ENCODE data around the gene BHMT2. TPM values are rescaled to one million over a fixed set of nuclear protein-coding genes. Genes with fewer than 3 reads are reported as not detected.

The BHMT2 gene
- total and polyA plus RNA-seq, 2 donors (not counting 3 experiments of a cell fraction or from before 2014, with no cell fraction given), result 0.71 to 0.92 TPM

GRCh38 chr5:79042188-79042587, 27.4 kb upstream of the BHMT2 start:
- Histone ChIP-seq H3K4me3 (replicated peaks in 1 of 3; ENCODE audit: insufficient read depth in 1 of 3, low read depth in 1 of 3, low read length in 3 of 3) (no peak overlapping the region), H3K9me1 (replicated peaks; ENCODE audit: control insufficient read depth, extremely low read depth, insufficient read depth, low read length) (no peaks in the 10 kb centered on the region), H3K4me2 (ENCODE audit: insufficient read depth, low read length) (no peak overlapping the region), H3K36me3 (ENCODE audit: control insufficient read depth in 2 of 2, extremely low read depth in 1 of 2, insufficient read depth in 2 of 2, low read length in 2 of 2) (no peaks in the 10 kb centered on the region), H3K27me3 (ENCODE audit: control insufficient read depth in 2 of 2, insufficient read depth in 2 of 2, low read length in 2 of 2) (peaks cover 0 to 4% of the 10 kb centered on the region in 2 experiments), H3K79me2 (ENCODE audit: control insufficient read depth, insufficient read depth, low read length) (no peaks in the 10 kb centered on the region), H2AFZ (ENCODE audit: low read depth, low read length) (no peak overlapping the region), H3K9me3 (replicated peaks; ENCODE audit: control insufficient read depth, insufficient read depth, low read length) (no peaks in the 10 kb centered on the region), H3K27ac (ENCODE audit: insufficient read depth, low read depth, low read length) (no peak overlapping the region), H3K9ac (replicated peaks; ENCODE audit: extremely low read depth, insufficient read depth, low read length) (no peak overlapping the region), H3K4me1 (ENCODE audit: control insufficient read depth, extremely low read depth, insufficient read depth, low read length) (no peaks in the 10 kb centered on the region), H4K20me1 (replicated peaks; ENCODE audit: control insufficient read depth, extremely low read depth, insufficient read depth, low read length) (no peaks in the 10 kb centered on the region)
- intact Hi-C loops (cut with micrococcal nuclease) (no loop called here), dilution Hi-C loops (cut with MboI; ENCODE audit: extremely low pct_ligation_motif_present, low sequenced_read_pairs) (no loop called here)
- FAIRE-seq (no peak), DNase-seq (ENCODE audit: low read depth, low spot score) (no peak)
- no TSS peak for BruUV-seq (replicated peaks)
- TF ChIP-seq POLR2AphosphoS5 (IDR thresholded peaks at IDR 0.05; ENCODE audit: insufficient read depth, low read depth, low read length) (no peak), EZH2 (IDR thresholded peaks at IDR 0.05; ENCODE audit: borderline replicate concordance, low read depth, low read length, severe bottlenecking) (no peak), MYC (IDR thresholded peaks at IDR 0.05; ENCODE audit: low read depth, low read length) (no peak), MAX (IDR thresholded peaks at IDR 0.05; ENCODE audit: insufficient read depth, insufficient read length) (no peak), POLR2A (IDR thresholded peaks at IDR 0.05; ENCODE audit: low read depth, low read length) (no peak), GATA2 (IDR thresholded peaks at IDR 0.05; ENCODE audit: insufficient read depth, insufficient read length, low read depth, low read length) (no peak), JUN (IDR thresholded peaks at IDR 0.05; ENCODE audit: borderline replicate concordance, insufficient read depth, insufficient read length, low read depth) (no peak)
- TF ChIP-seq, protein P1, sequence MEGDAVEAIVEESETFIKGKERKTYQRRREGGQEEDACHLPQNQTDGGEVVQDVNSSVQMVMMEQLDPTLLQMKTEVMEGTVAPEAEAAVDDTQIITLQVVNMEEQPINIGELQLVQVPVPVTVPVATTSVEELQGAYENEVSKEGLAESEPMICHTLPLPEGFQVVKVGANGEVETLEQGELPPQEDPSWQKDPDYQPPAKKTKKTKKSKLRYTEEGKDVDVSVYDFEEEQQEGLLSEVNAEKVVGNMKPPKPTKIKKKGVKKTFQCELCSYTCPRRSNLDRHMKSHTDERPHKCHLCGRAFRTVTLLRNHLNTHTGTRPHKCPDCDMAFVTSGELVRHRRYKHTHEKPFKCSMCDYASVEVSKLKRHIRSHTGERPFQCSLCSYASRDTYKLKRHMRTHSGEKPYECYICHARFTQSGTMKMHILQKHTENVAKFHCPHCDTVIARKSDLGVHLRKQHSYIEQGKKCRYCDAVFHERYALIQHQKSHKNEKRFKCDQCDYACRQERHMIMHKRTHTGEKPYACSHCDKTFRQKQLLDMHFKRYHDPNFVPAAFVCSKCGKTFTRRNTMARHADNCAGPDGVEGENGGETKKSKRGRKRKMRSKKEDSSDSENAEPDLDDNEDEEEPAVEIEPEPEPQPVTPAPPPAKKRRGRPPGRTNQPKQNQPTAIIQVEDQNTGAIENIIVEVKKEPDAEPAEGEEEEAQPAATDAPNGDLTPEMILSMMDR (IDR thresholded peaks at IDR 0.05; ENCODE audit: extremely low read depth in 1 of 2, insufficient read depth in 1 of 2, low read depth in 1 of 2, low read length in 2 of 2), result no peak
- ChIA-PET CTCF (interaction anchor here (0.8 to 2.9 kb wide), 3 partner anchors 17 to 91 kb away, joined by 3 to 15 read pairs (median 9); no protein-coding TSS in a partner anchor), POLR2A (no interaction called here)
